Central memory CD4-positive, alpha-beta T cell (primary cell): Measurements from ENCODE around the gene AGXT.

Experiments used
- DNase-seq: peaks from one replicate; pipeline ENCODE4 v3.0.0; 2022

AGXT gene

GRCh38 chr2:240886678-240887609 is 18.3 kb downstream of the AGXT start:
- DNase-seq, result no peak

GRCh38 chr2:240887631-240888030 is 19.0 kb downstream of the AGXT start:
- DNase-seq, result no peak

- DNase-seq, result no peak
These were observed 19.7 kb downstream of the AGXT start for GRCh38 chr2:240888130-240888889.

- no peak for DNase-seq
These were observed 20.4 kb downstream of the AGXT start for GRCh38 chr2:240888890-240889573.

- no peak for DNase-seq
These were observed 21.3 kb downstream of the AGXT start for GRCh38 chr2:240889601-240890560.

GRCh38 chr2:240890691-240891090 is 22.1 kb downstream of the AGXT start:
- no peak for DNase-seq

GRCh38 chr2:240891492-240892340 is 23.1 kb downstream of the AGXT start:
- DNase-seq, result no peak

- DNase-seq, result no peak
These were observed 23.7 kb downstream of the AGXT start for GRCh38 chr2:240892356-240892755.

- DNase-seq, result no peak
These were observed 24.3 kb downstream of the AGXT start for GRCh38 chr2:240892925-240893324.

- DNase-seq, result no peak
These were observed 24.8 kb downstream of the AGXT start for GRCh38 chr2:240893363-240893844.

- no peak for DNase-seq
These were observed 25.4 kb downstream of the AGXT start for GRCh38 chr2:240894006-240894405.

GRCh38 chr2:240894836-240895558 is 26.4 kb downstream of the AGXT start:
- no peak for DNase-seq

GRCh38 chr2:240895656-240896388 is 27.2 kb downstream of the AGXT start, which contains the start of gene MAB21L4:
Gene MAB21L4 (minus strand): TSS chr2:240896156. CDS start chr2:240895997, 159 bp downstream.
- DNase-seq, result no peak

GRCh38 chr2:240896394-240896793 is 27.8 kb downstream of the AGXT start:
- no peak for DNase-seq

- no peak for DNase-seq
These were observed 28.5 kb downstream of the AGXT start for GRCh38 chr2:240896871-240897692.

GRCh38 chr2:240898108-240898730 is 29.6 kb downstream of the AGXT start:
- no peak for DNase-seq

- DNase-seq, result no peak
These were observed 30.3 kb downstream of the AGXT start for GRCh38 chr2:240898731-240899467.
